Measurements from ENCODE around the gene DHRS13.

- no peak for TF ChIP-seq CTCF (IDR thresholded peaks at IDR 0.05)
- TF ChIP-seq POLR2A (IDR thresholded peaks at IDR 0.05): no peak
These were observed 42.2 kb upstream of the DHRS13 start for GRCh38 chr17:28944862-28945741.
